Myocyte (in vitro differentiated cells): ENCODE results near the gene CDH4. TPM values are rescaled to one million over a fixed set of nuclear protein-coding genes. Genes with fewer than 3 reads are reported as not detected.
A peak's percentile ranks its signal among the peaks of the same experiment; 100 is the strongest.

ENCODE experiments used
- DNase-seq: peaks from one replicate; pipeline ENCODE4 v3.0.0-alpha.2; 2012; ENCODE audit warnings: low read depth
- total RNA-seq: library from RNA; depleted of rRNA; stranded (reverse); fragments of >200 nt; gene quantifications from 2 replicates; pipeline ENCODE4 v1.2.3, GENCODE V29; 2014

CDH4 gene
- total RNA-seq, 1 donor from 2014 or later = 0.45 TPM

DNA sequence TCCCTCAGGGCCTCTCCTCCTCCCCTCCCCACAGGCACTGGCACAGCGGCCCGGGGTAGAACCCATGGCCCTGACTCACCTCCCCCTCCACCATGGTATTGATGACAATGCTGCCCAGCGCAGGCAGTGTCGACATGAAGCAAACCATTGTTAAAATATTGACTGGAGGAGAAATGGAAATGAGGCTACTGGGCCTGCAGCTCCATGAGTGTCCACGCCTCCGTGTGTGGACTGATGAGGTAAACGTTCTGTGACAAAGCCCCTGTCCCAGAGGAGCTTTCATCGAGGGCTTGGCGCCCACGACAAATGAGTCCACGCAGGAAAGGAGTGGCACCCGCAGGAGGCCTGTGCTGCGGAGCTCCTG is 410.9 kb downstream of the CDH4 start:
- DNase-seq = no peak

DNA sequence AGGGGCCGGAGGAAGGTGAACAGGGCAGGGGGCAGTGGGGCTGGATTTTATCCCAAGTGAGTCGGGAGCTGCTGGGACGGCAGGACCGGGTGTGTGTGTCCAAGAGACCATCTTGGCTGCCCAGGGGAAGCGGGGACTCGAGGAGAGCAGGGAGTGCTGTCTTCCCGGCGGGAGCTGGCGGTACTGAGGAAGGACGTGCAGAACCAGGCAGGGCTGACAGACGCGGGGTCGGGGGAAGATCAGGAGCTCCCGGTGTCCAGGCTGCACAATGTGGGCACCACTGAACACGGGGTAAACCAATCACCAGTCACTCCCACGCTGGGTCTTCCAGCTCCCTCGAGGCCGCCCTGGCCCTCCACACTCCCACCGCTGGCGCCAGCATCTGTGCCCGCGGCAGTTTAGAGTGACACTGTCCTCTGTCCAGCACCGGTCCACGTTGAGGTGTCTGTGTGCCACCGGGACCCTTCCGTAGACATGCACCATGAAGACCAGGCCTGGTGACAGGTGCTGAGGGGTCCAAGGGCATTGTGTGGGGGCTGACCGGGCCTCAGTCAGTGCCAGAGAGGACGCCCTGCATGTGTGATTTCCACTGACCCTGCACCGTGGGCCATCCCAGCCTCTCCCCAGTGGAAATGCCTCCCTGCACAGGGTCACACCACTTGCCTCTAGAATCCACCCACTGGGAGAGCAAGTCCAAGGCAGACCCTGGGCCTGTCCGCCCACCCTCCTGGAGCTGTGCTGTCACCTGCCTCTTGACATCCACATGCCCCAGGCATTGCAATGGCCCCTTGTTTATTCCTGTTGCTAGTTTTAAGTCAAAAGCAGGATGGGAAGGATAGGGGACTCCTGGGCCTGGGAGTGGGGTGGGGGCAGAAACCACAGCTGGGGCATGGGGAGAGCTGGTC is 411.7 kb downstream of the CDH4 start:
- DNase-seq = no peak

DNA sequence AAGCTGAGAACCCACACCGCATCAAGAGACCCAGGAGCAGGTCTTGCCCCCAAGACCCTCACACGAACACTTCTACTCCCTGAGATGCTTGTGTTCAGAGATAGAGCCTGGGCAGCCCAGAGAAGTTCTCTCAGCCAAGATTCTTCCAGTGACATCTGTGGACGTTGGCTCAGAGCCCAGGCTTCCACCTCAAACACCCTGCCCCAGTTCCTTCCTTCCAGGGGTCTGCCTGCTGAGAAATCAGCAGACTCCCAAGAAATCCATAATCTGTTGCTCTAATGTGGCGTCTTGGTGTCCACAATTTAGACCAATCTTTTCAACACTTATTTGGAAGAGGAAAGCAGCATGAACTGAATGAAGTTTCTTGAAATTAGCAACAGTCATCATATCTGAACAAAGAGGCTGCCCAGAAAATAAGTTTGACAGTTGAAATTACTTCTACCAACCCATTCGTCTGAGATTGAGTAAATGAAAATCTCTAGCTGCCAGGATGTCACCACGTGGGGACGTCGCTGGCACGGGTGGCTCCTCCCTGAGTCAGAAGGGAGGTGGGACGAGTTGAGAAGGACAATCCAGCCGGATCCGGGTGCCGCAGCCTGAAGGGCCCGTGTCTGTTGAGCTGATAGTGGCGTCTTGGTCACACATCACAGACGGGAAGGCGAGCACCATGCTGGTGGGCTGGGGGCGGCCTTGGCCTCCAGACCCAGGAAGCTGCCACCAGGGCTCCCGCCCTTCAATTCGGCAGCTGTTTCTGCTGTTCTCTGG is 412.7 kb downstream of the CDH4 start:
- no peak for DNase-seq

DNA sequence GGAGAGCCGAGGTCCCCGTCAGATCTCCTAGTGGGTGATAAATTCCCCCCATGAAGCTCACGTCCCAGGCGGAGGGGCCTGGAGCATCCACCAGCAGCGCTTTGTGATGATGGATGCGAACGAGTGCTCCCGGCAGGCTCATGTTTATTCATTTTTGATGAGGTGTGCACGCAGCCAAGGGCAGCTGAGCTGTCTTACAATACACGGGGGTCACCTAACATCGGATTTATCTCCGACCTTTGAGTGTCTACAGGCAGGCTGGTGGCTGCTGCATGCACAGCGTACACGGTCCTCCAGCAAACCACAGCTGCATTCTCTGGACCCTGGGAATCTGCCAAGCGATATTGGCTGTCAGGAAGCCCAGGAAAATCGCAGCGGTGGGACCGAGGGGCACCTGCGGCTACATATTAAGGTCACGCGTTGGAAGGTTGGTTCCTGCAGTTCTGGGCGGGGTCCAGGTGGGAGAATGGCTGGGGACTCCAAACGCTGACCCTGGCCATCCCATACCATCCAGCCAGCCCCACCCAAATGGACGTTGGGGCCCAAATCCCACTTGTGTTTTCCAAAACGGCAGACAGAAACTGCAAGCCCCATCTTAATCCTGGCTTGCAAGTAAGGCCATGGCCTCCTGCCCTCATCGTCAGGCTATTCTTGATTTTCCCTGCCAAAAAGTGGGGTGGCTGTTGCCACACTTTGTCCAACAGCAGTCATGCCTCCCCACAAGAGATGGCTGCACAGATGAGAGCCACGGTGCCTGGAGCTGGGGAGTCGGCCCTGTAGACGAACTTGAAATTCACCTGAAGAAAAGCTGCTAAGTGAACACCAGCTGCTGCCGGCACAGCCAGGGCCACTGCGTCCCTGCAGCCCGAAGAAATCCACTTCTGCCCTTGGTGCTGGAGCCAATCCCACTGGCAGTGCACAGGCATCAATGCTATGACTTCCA is 413.7 kb downstream of the CDH4 start:
- no peak for DNase-seq

DNA sequence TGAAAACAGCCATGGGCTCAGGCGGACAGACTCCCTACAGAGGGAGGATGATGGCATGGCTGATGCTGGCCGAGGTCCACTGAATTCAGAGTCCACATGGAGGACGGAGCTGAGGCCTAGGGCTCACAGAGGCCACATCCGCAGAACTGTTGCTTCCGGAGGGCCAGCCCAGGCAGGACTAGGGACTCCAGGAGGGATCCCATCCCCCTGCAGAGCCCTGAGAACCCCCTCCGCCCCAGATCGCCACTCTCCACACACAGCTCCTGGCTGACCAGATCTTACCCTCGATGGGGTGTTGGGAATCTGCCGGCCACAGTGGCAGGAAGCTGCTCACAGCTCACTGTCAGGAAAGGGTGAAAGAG is 414.4 kb downstream of the CDH4 start:
- no peak for DNase-seq

DNA sequence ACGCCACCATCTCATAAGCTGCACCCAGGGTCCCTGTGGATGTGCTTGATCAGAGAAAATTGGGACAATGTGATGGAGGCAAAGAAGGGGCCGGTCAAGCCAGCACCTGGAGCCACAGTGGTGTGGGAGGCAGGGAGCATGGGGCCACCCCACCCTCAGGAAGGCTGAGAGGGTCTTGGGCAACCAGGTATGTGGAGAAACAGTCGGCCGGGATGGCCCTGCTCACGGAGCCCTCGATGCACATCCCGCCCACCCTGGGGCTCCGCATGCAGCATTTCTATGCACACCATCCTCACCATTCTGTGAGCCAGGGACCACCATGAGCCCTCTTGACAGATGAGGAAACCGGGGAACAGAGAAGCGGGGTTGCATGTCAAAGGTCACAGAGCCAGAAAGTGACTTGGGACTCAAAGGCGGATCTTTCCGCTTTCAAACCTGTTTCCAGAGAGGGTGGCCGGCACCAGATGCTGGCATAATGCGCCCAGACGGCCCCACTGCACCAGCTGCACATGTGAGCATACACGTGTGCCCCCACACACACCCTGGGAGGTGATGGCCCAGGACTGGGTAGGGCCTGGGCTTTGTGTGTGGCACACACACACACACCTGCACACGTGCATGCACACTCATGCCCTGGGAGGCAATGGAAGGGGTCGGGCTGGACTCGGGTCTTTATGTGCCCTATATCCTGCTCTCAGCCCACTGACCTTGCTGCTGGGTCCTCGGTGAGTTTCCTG is 415.2 kb downstream of the CDH4 start:
- no peak for DNase-seq

DNA sequence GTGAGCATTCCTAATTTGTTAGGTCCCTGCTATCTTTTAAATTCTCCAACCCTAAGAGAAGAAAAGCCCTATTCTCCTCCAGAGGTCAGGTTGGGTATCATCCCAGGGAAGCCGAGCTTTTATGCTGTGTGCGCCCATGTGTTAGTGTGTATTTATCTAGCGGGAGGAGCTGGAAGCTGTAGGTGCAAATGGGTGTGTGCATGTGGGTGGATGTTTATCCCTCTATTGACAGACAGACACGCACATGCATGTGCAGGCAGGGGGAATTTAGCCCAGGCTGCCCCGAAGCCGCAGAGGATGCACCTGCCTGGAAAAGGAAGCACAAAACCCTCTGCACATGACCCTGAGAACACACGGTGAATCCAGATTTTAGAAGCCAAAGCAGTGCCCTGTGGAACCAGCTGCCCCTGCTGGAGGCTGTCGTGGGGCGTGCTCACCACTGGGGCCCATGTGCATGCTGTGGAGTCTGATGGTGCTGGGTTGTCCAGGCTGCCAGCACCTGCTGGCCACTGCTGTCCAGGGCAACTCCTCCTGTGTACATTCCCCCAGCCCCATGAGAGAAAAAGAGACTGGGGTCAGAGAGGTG is 416.1 kb downstream of the CDH4 start:
- DNase-seq = no peak

DNA sequence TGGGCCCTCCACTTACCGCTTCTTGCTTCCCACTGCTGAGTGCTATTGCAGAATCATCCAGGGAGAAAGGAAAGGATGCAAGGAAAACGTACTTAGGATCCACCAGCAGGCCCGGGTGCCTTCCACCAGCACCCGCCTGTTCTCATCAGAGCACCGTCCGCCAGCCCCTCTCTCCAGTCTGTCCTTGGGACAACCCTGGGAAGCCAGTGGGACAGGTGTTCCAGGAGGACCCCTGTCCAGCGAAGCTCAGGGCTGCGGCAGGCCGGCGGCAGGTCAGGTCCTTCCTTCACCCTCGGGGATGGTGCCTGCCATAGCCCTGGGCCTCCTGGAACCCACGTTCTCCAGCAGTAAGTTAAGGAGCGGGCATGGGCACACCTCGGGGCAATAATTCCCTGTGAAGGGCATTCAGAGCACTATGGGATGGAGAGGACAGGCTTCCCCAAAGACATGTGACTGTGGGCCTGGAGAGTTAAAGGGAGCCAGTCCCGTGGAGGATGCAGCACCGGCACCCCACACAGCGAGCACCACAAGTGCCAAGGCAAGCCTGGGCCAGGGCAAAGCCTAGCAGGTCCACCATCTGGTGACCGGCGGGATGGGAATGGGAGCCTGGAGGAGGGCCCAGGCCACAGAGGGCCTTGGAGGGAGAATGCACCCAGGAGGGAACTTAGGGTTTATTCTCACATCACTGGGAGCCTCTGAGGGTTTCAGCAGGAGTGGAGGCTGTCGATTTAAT is 416.9 kb downstream of the CDH4 start:
- no peak for DNase-seq

DNA sequence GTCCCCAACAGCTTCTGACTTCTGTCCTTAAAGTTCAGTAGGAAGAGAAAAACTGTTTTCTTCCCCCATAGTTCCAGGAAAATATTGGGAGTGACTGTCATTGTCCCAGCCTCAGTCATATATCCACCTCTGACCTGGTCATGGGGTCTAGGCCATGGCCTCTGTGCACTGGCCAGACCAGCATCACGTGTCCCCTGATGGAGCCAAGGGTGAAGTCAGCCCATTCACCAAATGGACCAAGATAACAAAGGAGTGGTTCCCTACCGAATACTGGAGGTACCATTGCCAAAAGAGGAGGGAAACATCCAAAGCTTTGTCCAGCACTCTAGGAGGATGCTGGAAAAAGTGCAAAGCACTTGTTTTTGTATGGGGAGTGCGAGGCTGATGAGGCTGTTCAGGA is 418.2 kb downstream of the CDH4 start:
- DNase-seq = no peak

DNA sequence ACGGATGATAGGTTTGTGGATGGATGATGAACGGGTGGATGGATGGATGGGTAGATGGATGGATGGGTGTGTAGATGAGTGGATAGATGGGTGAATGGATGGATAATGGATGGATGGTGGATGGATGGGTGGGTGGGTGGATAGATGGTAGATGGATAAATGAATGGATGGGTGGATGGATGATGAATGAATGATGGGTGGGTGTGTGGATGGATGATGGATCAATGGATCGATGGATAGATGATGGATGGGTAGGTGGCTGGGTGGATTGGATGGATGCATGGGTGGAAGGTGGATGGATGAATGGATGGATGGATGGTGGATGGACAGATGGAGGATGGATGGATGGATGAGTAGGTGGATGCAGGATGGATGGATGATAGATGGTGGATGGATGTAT is 419.5 kb downstream of the CDH4 start:
- DNase-seq = no peak

DNA sequence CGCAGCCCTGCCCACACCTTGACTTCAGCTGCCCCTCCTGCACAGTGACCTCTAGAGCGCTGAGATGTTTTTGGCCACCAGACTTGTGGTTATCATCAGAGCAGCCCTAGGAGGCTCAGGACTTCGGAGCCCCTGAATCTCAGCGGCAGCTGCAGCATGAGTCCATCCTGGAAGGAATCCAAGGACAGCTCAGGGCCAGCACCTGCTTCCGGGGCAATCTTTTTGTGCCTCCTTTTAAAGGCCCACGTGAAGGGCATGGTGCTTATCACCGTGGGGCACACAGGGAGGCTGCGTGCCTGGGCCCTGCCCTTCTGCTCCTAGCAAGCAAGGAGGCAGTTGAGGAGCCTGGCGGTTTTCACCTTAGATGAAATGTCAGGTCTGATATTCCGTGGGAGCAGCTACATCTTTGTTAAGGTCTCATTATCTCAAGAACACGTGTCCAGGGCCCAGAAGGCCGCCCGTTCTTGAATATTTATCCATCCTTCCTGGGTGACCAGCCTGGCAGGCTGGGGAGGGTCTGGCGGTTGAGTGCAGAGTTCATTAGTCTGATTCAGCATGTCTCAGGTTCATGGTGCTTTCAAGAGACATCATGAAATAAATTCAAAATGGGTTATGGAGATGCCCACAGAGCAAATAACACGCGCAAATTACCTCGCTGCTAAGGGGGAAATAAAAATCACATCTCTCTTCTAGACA is 421.2 kb downstream of the CDH4 start:
- peak; percentile 39 for DNase-seq

DNA sequence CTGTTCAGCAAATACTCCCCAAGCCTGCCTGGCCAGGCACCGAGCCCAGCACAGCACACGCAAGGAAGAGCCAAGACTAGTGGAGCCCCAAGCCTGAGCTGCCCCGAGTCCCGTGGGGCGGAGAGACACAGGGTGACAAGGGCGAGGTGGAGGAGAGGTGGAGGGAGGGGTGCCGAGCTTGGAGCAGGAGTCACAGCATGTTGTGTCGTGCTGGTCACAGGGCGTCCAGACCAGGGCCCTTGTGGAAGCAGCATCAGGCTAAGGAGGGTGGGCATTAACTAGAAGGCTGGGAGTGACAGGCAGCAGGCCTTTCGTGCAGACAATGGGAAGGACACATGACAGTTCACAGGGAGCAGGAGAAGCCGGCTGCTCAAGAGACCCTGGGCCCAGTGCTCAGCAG is 422.1 kb downstream of the CDH4 start:
- no peak for DNase-seq

DNA sequence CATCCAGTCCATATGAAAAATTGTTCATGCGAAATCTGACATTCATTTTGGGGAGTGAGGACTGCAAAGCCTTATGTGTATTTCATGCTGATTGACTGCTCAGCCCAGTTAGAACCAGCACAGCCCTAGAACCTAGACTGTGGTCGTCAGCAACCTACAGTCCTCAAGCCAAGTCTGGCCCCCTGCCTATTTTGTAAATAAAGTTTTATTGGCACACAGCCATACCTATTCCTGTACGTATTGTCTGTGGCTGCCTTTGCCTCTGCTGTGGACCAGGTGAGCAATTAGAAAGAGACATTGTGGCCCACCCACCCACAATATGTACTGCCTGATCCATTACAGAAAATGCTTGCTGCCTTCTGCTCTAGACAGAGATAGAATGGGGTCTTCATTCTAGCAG is 422.6 kb downstream of the CDH4 start:
- DNase-seq = no peak

DNA sequence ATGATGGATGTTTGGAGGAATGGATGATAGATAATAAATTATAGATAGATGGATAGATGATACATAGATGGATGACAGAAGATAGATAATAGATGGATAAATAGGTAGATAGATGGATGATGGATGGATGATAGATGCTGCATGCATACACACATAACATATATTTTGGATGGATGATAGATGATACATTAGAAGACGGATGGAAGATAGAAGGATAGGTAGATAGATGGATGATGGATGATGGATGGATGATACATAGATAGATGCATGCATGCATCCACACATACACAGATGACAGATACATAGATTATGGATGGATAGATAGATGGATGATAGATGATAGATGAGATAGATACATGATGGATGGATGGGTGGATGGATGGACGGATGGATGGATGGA is 425.9 kb downstream of the CDH4 start:
- no peak for DNase-seq

DNA sequence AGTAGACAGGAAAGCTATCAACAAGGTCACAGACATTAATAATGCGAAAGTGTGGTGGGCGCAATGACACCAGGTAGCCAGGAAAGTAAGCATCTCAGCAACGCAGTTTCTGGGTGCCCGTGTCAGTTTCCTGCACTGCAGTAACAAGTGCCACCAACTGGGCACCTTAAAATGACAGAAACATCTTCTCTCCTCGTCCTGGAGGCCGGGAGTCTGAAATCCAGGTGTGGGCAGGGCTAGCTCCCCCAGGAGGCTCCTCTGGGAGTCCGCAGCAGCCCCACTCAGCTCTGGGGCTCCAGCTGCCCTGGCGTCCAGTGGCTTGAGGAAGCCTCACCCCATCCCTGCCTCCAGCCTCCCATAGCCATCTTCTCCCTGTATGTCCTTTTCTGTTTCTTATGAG is 426.4 kb downstream of the CDH4 start:
- no peak for DNase-seq

DNA sequence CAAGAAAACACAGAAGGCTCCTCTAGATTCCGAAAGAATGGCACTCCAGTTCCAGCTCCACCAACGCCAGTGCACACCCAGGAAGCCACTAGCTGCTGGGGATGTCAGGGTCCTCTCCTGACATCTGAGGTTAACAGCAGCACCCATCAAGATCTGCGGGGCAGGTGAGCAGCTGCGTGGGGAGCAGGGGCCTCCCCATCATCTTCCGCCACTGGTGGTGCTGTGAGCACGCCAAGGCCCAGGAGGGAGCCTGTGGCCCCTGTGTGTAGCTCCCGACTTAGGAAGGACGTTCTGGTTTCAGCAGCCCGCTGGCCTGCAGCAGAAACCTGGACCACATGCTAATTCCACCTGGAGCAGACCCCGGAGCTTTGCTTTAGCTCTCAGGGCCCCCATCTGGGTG is 427.4 kb downstream of the CDH4 start:
- DNase-seq = no peak

DNA sequence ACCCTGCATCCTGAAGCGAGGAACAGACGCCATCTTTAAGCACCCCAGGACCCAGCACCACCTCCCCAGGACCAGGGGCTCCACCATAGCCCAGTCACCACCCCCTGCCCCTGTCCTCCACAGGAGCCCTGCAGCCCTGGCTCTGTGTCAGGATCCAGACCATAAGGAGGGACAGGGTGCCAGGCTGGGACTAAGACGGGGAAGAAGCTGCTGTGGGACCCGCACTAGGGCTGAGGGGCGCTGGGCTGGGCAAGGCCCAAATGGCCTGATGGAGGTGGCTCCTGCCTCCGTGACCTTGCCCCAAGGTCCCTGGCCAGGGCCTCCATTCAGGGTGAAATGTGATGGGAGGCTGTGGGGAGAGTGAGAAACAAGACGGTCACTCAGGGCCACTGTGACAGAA is 428.0 kb downstream of the CDH4 start:
- DNase-seq = no peak

DNA sequence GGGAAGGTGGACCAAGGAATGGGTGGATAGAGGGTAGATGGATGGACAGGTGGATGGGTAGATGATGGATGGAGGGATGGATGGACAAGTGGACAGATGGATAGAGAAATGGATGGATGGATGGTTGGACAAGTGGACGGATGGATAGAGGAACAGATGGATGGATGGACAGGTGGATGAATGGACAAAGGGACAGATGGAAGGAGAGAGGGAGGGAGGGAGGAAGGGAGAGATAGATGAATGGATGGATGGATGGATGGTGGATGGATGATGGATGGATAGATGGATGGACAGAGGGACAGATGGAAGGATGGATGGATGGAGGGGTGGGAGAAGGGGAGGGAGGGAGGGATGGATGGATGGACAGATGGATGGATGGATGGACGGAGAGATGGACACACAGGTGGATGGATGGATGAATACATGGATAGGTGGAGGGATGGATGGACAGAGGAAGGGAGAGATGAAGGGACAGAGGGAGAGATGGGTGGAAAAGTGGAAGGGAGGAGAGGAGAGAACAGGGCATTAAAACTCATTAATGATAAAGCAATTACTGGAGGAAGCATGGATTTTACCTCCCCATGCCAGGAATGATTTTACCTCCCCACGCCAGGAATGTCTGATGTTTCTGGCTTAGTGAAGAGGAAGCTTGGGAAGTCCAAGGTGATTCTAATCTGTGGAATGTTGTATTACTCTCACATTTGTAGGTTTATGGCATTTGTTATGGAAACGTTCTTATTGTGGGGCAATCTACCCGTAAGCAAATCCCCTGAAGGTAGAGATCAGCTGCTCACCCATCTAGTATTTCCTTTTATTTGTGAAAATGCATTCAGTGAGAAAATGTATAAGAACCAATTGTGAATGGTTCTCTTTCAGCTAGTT is 430.3 kb downstream of the CDH4 start:
- DNase-seq = no peak
